ENCODE results near the gene NTRK3.

- TF ChIP-seq REST (IDR thresholded peaks at IDR 0.05; ENCODE audit: insufficient read depth in 1 of 2, low read depth in 2 of 2, low read length in 2 of 2) (no peak), POLR2AphosphoS5 (IDR thresholded peaks at IDR 0.05; ENCODE audit: low read depth, low read length) (no peak), TAF1 (IDR thresholded peaks at IDR 0.05; ENCODE audit: borderline replicate concordance, insufficient read depth, low read length) (no peak), SIN3A (IDR thresholded peaks at IDR 0.05; ENCODE audit: borderline replicate concordance, insufficient read depth, low read length) (no peak), FOXP2 (optimal IDR thresholded peaks at IDR 0.05; ENCODE audit: borderline replicate concordance, extremely low read depth, extremely low read length, insufficient read depth) (no peak)
Measured at GRCh38 chr15:88272421-88272820, 15.9 kb upstream of the NTRK3 start.

All from PFSK-1 (cell line).